ENCODE measurements around the gene SPTAN1.
"Not testable (repeated sequence)": the region's sequence is repeated elsewhere in the genome, so short reads cannot be mapped to it uniquely, and the experiment has no call there.

SPTAN1 gene

GRCh38 chr9:128656416-128657343 is 104.3 kb downstream of the SPTAN1 start, which contains the start of gene DYNC2I2:
TSS of gene DYNC2I2 (minus strand) at chr9:128656847. CDS start at chr9:128656726, 121 bp downstream.
- Histone ChIP-seq H3K27me3 (ENCODE audit: control insufficient read depth, insufficient read depth, low read length, poor library complexity, severe bottlenecking) (no peaks in the 10 kb centered on the region), H3K27ac (ENCODE audit: insufficient read depth, low read depth, low read length, poor library complexity, severe bottlenecking) (peak within 1 kb of the TSS; percentile 100), H3K4me1 (ENCODE audit: control insufficient read depth, insufficient read depth, low read length) (peaks cover 4% of the 10 kb centered on the region), H3K4me3 (ENCODE audit: insufficient read depth, low read depth, low read length) (peak within 1 kb of the TSS; percentile 76), H3K9me3 (ENCODE audit: control insufficient read depth, low read length) (no peaks in the 10 kb centered on the region), H3K36me3 (ENCODE audit: control insufficient read depth, insufficient read depth, low read length) (no peaks in the 10 kb centered on the region)
- WGBS, 2 experiments = 1% methylated on average over 85 to 86 of the region's 86 CpGs

- no peaks in the 10 kb centered on the region for H3K36me3 ChIP-seq (ENCODE audit: control insufficient read depth, insufficient read depth, low read length)
- no peak overlapping the region for H3K4me3 ChIP-seq (ENCODE audit: insufficient read depth, low read depth, low read length)
- peaks cover 4% of the 10 kb centered on the region for H3K4me1 ChIP-seq (ENCODE audit: control insufficient read depth, insufficient read depth, low read length)
- H3K27ac ChIP-seq (ENCODE audit: insufficient read depth, low read depth, low read length, poor library complexity, severe bottlenecking) = peak overlapping the region; percentile 100
- WGBS, 2 experiments = 95% methylated on average over 13 of the region's 13 CpGs
- no peaks in the 10 kb centered on the region for H3K27me3 ChIP-seq (ENCODE audit: control insufficient read depth, insufficient read depth, low read length, poor library complexity, severe bottlenecking)
- H3K9me3 ChIP-seq (ENCODE audit: control insufficient read depth, low read length) = no peaks in the 10 kb centered on the region
Observed at GRCh38 chr9:128657344-128657704, 104.9 kb downstream of the SPTAN1 start.

DNA sequence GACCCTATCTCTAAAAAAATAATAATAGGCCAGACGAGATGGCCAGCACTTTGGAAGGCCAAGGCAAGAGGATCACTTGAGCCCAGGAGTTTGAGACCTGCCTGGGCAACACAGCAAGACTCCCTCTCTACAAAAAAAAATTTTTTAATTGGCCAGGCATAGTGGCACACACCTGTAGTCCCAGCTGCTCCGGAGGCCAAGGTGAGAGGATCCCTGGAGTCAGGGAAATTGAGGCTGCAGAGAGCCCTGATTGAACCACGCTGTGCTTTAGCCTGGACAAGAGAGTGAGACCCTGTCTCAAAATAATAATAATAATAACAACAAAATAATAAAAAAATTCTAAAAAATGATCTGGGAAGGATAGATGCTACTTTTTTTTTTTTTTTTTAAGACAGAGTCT is 105.4 kb downstream of the SPTAN1 start:
- Histone ChIP-seq H3K4me1 (ENCODE audit: control insufficient read depth, insufficient read depth, low read length) (peaks cover 4% of the 10 kb centered on the region), H3K4me3 (ENCODE audit: insufficient read depth, low read depth, low read length) (no peak overlapping the region), H3K9me3 (ENCODE audit: control insufficient read depth, low read length) (no peaks in the 10 kb centered on the region), H3K27me3 (ENCODE audit: control insufficient read depth, insufficient read depth, low read length, poor library complexity, severe bottlenecking) (no peaks in the 10 kb centered on the region), H3K36me3 (ENCODE audit: control insufficient read depth, insufficient read depth, low read length) (no peaks in the 10 kb centered on the region), H3K27ac (ENCODE audit: insufficient read depth, low read depth, low read length, poor library complexity, severe bottlenecking) (no peak overlapping the region)
- WGBS, 2 experiments = 88 to 91% methylated on average over 2 to 3 of the region's 3 CpGs

DNA sequence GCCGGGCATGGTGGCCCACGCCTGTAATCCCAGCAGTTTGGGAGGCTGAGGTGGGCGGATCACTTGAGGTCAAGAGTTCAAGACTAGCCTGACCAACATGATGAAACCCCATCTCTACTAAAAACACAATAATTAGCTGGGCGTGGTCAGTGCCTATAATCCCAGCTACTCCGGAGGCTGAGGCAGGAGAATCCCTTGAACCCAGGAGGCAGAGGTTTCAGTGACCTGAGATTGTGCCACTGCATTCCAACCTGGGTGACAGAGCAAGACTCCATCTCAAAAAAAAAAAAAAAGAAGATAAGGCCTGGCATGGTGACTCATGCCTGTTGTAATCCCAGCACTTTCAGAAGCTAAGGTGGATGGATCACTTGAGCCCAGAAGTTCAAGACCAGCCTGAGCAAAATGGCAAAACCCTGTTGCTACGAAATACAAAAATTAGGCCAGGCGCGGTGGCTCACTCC is 114.1 kb downstream of the SPTAN1 start:
- not testable (repeated sequence) for H3K4me1 ChIP-seq (ENCODE audit: control insufficient read depth, insufficient read depth, low read length); H3K9me3 ChIP-seq (ENCODE audit: control insufficient read depth, low read length); H3K4me3 ChIP-seq (ENCODE audit: insufficient read depth, low read depth, low read length); H3K27me3 ChIP-seq (ENCODE audit: control insufficient read depth, insufficient read depth, low read length, poor library complexity, severe bottlenecking); H3K36me3 ChIP-seq (ENCODE audit: control insufficient read depth, insufficient read depth, low read length); H3K27ac ChIP-seq (ENCODE audit: insufficient read depth, low read depth, low read length, poor library complexity, severe bottlenecking)
- 89 to 92% methylated on average over 8 of the region's 8 CpGs for WGBS, 2 experiments

- Histone ChIP-seq H3K27ac (ENCODE audit: insufficient read depth, low read depth, low read length, poor library complexity, severe bottlenecking) (no peak overlapping the region), H3K9me3 (ENCODE audit: control insufficient read depth, low read length) (no peaks in the 10 kb centered on the region), H3K4me3 (ENCODE audit: insufficient read depth, low read depth, low read length) (no peak overlapping the region), H3K4me1 (ENCODE audit: control insufficient read depth, insufficient read depth, low read length) (no peaks in the 10 kb centered on the region), H3K27me3 (ENCODE audit: control insufficient read depth, insufficient read depth, low read length, poor library complexity, severe bottlenecking) (no peaks in the 10 kb centered on the region), H3K36me3 (ENCODE audit: control insufficient read depth, insufficient read depth, low read length) (no peaks in the 10 kb centered on the region)
- 92 to 95% methylated on average over 6 of the region's 6 CpGs for WGBS, 2 experiments
Observed at GRCh38 chr9:128669786-128670185, 117.4 kb downstream of the SPTAN1 start.

- H3K9me3 ChIP-seq (ENCODE audit: control insufficient read depth, low read length) = no peaks in the 10 kb centered on the region
- WGBS, 2 experiments = 97% methylated on average over 4 of the region's 4 CpGs
- no peaks in the 10 kb centered on the region for H3K4me1 ChIP-seq (ENCODE audit: control insufficient read depth, insufficient read depth, low read length)
- no peak overlapping the region for H3K27ac ChIP-seq (ENCODE audit: insufficient read depth, low read depth, low read length, poor library complexity, severe bottlenecking)
- no peaks in the 10 kb centered on the region for H3K36me3 ChIP-seq (ENCODE audit: control insufficient read depth, insufficient read depth, low read length)
- H3K27me3 ChIP-seq (ENCODE audit: control insufficient read depth, insufficient read depth, low read length, poor library complexity, severe bottlenecking) = no peaks in the 10 kb centered on the region
- H3K4me3 ChIP-seq (ENCODE audit: insufficient read depth, low read depth, low read length) = no peak overlapping the region
Observed at GRCh38 chr9:128675382-128675781, 123.0 kb downstream of the SPTAN1 start.

DNA sequence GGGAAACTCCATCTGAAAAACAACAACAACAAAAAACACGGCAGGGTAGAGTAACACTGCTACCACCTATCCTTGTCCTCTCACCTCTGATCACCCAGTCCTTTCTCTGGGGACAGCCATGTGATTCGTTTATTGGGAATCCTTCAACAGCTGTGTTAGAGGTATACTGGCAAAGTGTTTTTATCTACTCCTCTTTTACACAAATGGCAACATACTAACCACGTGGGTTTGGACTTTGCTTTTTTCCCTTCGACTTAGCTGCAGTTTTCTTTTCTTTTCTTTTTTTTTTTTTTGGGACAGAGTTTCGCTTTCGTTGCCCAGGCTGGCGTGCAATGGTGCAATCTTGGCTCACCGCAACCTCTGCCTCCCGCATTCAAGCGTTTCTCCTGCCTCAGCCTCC is 125.4 kb downstream of the SPTAN1 start:
- Histone ChIP-seq H3K27ac (ENCODE audit: insufficient read depth, low read depth, low read length, poor library complexity, severe bottlenecking) (no peak overlapping the region), H3K36me3 (ENCODE audit: control insufficient read depth, insufficient read depth, low read length) (no peaks in the 10 kb centered on the region), H3K4me3 (ENCODE audit: insufficient read depth, low read depth, low read length) (no peak overlapping the region), H3K9me3 (ENCODE audit: control insufficient read depth, low read length) (no peaks in the 10 kb centered on the region), H3K4me1 (ENCODE audit: control insufficient read depth, insufficient read depth, low read length) (no peaks in the 10 kb centered on the region), H3K27me3 (ENCODE audit: control insufficient read depth, insufficient read depth, low read length, poor library complexity, severe bottlenecking) (no peaks in the 10 kb centered on the region)
- WGBS, 2 experiments = 91% methylated on average over 10 of the region's 10 CpGs

All from ectodermal cell (in vitro differentiated cells).